Vagina (tissue), 2 donors: ENCODE measurements around the gene IZUMO1.
"Not testable (repeated sequence)": the region's sequence is repeated elsewhere in the genome, so short reads cannot be mapped to it uniquely, and the experiment has no call there.

ENCODE experiments used
- CTCF ChIP-seq, 3 experiments: fragments of 450-650 bp in 2 of 3; fragments of 200-600 bp in 1 of 3; sonication (generic) in 1 of 3; IDR thresholded peaks; one replicate each; pipeline ENCODE4 v1.5.1; 2017 to 2019; ENCODE audit warnings: antibody characterized with exemption in 3 of 3, mild to moderate bottlenecking in 2 of 3, moderate library complexity in 2 of 3
- POLR2A ChIP-seq, 2 donors: fragments of 450-650 bp; IDR thresholded peaks; one replicate each; pipeline ENCODE4 v1.6.1; 2017; ENCODE audit warnings: antibody characterized with exemption in 2 of 2, mild to moderate bottlenecking in 2 of 2, moderate library complexity in 2 of 2

DNA sequence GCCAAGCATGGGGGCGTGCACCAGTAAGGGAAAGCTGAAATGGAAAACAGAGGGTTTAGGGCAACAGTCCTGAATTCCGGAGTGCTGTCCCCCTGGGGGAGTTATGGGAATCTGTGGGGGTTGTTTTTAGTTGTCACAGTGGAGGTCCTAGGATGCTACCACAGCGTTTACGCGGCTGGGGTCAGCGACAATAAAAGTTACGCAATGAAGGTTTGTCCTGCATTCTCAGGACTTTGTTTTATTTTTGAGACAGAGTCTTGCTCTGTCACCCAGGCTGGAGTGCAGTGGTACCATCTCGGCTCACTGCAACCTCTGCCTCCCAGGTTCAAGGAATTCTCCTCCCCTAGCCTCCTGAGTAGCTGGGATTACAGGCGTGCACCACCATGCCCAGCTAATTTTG is 53.1 kb downstream of the IZUMO1 start:
- TF ChIP-seq POLR2A, CTCF (IDR thresholded peaks at IDR 0.05): not testable (repeated sequence)
